Neural cell (in vitro differentiated cells): ENCODE results near the gene HTRA2.

Source experiments
- CTCF ChIP-seq: fragments of 450-650 bp; IDR thresholded peaks from 2 replicates; pipeline ENCODE4 v1.5.1; 2014; ENCODE audit warnings: antibody characterized with exemption, mild to moderate bottlenecking, moderate library complexity; ENCODE audit not compliant: poor library complexity, severe bottlenecking
- RAD21 ChIP-seq: fragments of 450-650 bp; conservative IDR thresholded peaks from 2 replicates; pipeline ENCODE4 v1.6.1; 2014; ENCODE audit warnings: antibody characterized with exemption, mild to moderate bottlenecking, moderate library complexity

- TF ChIP-seq CTCF (no peak), RAD21 (no peak)
Observed at GRCh38 chr2:74575320-74575719, 45.6 kb downstream of the HTRA2 start.
